NOMO-1 treated with DMSO at 0.1 percent for 48 hours (cell line): ENCODE results near the gene CYB5D1.
"Not testable (repeated sequence)": the region's sequence is repeated elsewhere in the genome, so short reads cannot be mapped to it uniquely, and the experiment has no call there.

Experiments used
- DNase-seq: peaks from one replicate; lab custom pipeline; 2025; ENCODE audit not compliant: unreplicated experiment; lab: John Stamatoyannopoulos, UW

Gene CYB5D1

DNA sequence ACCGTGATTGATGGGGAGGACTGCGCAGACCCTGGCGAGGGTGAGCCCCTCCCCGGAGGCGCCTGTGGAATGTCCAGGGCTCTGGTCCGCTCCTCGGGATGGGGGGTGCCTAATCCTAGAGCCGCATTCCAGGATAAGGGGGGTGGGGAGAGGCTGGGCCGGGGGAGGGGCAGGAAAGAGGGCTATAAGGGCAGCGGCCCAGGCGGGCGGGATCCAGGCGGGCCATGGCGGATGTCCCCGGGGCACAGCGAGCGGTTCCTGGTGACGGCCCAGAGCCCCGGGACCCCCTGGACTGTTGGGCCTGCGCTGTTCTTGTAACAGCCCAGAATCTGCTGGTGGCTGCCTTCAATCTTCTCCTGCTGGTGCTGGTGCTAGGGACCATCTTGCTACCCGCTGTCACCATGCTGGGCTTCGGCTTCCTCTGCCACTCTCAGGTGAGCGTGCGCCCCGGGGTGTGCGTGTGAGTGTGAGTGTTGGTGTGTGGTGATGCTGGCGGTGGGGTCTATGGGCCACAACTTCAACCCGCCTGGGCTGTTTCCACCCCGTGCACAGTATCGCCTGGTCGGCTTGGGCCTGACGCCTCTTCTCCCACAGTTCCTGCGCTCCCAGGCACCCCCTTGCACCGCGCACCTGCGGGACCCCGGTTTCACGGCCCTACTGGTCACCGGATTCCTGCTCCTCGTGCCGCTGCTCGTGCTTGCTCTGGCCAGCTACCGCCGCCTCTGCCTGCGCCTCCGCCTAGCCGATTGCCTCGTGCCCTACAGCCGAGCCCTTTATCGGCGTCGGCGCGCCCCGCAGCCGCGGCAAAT lies 2.7 kb upstream of the CYB5D1 start, which contains the start of gene TMEM88:
TMEM88 (plus strand) TSS at position 216 of the 809 bp plus-strand sequence; CDS start at position 225, 9 bp downstream.
- no peak for DNase-seq

DNA sequence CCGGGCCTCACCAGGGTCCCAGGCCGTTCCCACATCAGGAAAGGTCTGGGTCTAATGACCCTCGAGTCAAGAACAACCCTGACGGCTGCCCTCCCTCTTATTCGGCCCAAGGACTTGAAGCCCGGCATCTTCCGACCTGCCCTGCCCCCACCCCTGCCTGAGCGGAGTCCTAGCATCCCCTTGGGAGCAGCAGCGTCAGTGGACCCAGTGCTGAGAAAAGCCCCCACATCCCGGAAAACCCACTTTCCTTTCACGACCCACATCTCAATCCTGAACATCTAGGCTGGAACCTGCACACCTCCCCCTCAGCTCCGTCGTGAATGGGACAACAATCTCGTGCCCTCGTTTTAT lies 2.2 kb upstream of the CYB5D1 start:
- DNase-seq = no peak

DNA sequence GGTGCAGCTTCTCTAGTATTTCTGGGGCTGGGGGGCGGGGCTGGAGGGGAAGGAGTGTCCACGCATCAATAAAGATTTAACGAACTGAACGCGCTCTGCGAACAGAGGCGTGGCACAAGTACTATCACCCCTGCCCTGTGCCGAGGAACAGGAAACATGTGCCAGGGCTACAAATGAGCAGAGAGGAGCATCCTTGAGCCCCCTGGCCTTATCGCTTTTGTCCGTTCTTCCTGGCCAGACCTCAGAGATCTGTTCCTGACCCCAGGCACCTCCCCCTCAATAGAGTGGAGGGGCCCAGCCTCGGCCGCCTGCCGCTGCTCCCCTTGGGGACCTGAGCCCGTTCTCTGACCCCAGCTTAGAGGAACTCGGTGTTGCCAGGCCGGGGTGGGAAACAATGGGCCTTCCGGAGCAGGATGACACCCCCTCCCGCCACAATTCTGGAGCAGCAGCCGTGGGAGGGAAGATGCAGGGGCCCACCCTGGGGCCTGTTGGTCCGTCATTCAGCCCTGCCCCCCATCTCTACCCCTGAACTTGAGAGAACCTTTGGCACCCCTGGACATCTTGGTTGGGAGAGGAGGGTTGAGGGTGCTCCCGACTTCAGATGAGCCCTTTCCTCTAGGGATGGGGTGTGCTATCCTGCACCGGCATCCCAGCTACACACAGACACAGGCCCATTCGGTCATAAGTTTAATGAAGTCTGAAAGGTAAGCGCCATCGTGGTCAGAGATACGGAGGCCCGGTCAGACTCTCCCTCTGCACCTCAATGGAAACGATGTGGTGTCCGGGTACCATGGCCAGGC lies 1.6 kb upstream of the CYB5D1 start:
- peak; percentile 64 for DNase-seq

DNA sequence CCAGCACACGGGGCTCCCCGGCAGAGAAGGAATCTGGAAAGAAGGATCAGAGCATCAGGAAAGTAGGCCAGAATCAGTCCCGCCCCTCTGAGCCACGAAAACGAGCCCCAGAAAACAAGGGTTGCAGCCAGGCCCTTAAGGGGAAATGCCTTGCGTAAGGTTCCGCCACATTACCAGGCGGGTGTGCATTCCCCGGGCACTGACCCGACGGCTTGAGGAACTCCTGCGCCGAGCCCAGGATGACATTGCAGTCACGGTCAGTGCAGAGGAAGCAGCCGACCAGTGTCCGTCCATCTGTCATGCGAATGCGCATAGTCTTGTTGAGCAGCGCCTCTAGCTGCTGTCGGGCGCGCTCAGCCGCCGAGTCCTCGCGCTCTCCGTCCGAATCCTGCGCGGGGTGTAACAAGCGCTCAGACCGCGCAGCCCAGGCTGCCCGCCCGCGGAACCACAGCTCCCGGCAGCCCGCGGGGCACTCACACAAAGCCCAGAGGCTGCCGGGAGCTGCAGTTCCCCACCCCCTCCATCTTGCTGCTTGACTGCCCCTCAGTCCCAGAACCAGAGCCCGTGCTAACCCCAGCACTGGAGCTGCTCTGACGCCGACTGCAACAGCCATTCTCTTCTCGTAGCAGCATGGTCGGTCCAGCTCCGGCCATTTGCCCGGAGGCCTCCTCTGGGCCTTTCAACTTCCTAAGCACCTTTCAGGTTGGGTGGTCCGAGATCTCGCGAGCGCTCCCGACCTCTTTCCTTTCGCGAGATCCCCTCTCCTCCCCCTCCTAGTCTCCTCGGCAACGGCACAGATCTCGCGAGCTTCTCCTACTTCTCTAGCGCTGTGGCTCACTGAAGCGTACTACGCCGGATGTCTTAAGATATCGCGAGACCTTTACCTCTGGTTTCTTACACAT lies 741 bp upstream of the CYB5D1 start, which contains the start of gene NAA38:
NAA38 (minus strand) TSS at position 749 of the 902 bp plus-strand sequence; CDS start at position 653, 96 bp downstream.
- DNase-seq = peak; percentile 99

DNA sequence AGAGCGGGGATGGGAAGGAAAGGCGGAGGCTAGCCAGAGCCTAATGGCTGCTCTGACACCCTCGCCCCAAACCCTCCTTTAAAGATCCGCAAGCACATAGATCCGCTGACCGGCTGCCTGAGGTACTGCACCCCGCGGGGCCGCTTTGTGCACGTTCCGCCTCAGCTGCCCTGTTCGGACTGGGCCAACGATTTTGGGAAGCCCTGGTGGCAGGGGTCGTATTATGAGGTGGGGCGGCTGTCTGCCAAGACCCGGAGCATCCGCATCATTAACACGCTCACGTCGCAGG lies 663 bp downstream of the CYB5D1 start:
- DNase-seq = no peak

DNA sequence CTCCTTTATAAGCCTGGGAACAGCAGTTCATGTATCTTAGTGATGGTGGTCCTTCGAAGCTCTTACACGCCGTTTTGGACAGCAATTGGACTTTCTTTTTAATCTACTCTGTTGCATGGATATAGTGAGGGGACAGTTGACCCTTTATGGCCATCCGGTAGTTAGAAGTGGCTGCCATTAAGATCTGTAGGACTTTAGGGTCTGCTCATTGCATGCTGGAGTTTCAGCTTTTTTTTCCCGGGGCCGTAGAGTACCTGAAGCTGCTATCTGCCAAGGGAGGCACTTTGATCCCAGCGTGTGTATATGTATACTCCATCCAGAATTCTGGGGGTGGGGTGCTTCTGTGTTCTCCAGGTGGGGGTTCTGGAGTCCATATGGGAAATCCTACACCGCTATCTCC lies 1.2 kb downstream of the CYB5D1 start:
- DNase-seq = no peak

DNA sequence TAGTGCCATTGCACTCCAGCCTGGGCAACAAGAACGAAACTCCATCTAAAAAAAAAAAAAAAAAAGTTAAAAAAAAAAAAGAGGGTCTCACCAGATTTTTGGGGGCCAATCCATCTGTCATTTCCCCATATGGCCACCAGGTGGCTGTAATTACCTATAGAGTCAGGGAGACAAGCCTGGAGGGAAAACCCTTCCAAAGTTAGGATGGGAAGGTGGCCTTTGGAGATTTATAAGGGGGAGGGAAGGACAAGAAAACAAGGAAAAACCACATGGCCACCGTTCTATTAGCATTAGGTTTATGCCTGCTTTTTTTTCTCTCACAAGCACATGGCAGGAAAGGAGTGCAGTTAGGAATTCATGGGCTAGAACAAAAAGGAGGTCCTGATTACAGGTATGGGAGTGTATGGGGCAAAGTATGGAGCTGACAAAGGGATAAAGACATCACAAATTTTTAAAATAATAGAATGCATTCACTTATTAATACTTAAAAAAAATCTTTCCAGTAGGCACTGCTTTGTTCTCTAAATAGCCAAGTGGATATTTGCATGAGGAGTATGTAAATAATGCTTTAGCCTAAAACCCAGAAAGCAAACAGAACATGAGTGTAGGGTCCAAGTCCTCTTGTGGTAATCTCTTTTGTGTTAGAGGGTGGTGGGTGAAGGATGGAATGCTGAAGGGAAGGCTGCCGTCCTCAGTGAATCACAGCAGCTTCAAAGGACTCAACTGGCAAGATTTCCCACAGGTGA lies 5.1 kb downstream of the CYB5D1 start:
- DNase-seq = no peak

DNA sequence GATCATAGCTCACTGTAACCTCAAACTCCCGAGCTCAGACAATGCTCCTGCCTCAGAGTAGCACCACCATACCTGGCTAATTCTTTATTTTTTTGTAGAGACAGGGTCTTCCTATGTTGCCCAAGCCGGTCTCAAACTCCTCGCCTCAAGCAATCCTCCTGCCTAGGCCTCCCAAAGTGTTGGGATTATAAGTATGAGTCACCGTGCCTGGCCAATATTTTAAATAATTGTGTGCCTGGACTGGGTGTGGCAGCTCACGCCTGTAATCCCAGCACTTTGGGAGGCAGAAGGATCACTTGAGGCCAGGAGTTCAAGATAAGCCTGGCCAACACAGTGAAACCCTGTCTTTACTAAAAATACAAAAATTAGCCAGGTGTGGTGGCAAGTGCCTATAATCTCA lies 6.6 kb downstream of the CYB5D1 start:
- DNase-seq = not testable (repeated sequence)

DNA sequence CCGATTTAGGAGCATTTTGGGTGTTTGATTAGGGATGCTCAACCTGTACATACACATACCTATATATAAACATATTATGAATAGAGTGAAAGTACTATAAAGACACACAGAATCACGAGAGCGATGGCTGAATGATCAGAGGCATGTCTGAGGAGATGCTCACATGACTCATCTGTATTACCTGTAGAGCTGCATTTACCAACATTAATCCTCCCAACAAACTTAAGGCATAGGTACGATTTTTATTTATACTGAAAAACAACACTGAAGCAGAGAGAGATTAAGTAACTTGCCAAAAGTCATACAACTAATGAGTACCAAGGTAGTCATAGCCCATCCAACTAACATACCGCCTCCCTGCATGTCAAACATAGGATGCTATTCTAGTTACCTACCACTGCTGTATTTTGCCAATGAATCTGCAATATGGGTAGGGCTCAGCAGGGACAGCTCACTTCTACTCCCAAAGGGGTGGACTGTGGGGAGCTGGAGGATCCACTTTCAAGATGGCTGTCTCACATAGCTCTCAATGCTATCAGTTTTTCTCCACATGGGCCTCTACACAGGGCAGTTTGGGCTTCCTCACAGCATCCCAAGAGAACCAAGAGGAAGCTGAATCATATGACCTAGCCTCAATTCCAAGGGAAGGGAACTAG lies 7.3 kb downstream of the CYB5D1 start:
- DNase-seq = no peak

DNA sequence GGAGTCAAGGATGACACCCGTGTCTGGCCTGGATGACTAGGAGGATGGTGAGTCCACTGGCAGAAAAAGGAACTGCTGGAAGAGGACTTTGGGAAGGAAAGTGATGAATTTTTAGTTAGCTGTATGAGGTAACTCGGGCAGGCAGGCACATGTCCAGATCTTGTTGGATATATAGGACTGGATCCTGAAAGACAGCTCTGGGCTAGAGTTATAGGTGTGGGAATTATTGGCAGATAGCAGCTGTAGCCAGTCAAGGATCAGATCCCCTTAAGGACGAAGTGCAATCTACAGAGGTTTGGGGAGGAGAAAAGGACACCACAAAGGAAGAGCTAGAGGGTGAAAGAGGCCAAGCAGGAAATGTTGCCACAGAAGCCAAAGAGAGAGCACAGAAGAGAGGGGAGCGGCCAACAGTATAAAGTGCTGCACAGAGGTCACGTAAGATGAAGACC lies 10.1 kb downstream of the CYB5D1 start:
- peak; percentile 69 for DNase-seq

DNA sequence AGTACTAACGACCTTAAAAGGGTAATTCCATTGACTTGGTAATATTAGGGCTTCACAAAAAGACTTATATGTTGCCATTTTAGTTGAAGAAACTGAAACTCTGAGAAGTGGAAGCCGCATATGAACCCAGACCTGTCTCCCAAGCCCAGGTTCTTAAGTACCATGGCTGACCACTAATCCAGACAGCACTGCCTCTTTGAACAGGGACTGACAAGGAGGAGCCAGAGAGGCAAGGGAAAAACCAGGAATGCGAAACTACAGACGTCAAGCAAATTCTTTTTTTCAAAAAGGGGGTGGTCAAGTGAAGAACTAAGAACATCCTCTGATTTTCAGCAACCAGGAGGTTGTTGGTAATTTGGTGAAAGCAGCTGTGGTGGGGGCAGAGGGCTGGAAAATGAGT lies 15.2 kb downstream of the CYB5D1 start:
- DNase-seq = no peak

DNA sequence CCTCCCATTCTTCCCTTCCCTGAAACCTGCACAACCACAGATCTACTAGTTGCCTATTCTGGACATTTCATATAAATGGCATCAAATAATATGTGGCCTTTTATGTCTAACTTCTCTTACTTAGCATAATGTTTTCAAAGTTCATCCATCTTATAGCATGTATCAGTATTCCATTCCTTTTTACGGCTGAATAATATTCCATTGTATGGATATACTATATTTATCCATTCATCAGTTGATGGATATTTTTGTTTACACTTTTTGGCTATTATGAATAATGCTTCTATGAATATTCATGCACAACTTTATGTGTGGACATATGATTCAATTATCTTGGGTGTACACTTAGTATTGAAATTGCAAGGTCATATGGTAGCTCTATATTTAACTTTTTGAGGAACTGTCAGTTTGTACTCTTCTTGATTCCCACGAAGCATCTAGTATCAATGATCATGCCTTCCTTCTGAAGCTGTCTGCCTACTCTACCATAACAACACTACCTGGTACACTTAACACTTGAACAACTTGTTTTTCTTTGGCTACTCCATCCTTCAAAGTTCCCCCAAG lies 18.1 kb downstream of the CYB5D1 start:
- peak; percentile 56 for DNase-seq

DNA sequence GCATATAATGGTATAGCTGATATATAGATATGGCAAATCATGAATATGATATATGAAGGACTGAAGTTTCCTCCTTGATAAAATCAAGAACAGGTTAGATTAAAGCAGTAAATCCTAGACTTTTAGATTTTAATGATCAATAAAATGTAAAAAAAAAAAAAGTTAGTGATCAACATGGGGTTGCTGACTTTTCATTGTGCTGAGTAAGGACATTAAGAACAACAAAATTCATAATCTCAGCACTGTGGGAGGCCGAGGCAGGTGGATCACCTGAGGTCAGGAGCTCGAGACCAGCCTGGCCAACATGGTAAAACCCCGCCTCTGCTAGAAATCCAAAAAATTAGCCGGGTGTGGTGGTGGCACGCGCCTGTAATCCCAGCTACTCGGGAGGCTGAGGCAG lies 20.4 kb downstream of the CYB5D1 start:
- no peak for DNase-seq

DNA sequence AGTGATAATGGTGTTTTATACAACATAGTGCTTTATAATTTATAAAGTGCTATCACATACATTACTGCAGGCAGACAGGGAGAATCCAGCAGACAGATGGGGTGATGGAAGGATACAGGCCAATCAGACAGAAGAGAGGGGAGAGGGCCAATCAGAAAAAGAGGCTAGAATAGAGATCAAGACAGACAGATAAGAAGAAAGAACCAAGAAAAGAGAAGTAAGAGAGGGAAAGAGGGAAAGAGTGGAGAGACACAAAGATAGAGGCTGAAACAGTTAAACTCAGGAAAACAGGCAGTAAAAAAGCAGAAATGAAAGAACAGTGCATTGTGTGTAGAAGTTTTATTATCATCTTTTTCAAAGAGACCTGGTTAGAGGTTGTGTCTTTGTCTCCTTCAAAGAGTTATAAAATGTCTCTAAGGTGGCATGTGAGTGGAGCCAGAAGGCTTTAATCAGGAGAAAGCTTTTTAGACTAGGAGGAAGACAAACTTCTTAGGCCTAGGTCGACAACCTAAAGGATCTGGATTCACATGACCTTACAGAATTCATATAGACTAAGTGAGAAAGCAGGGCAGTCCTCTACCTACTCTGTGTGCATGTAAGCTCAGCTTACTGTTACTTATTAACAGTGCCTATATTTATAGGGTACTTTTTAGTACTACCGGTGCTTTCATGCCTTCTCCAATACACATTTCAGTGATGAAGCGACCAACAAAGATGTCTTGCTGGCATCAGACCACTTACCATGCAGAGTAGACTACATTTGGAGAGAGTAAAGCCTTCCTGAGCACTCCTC lies 22.5 kb downstream of the CYB5D1 start:
- peak; percentile 61 for DNase-seq

DNA sequence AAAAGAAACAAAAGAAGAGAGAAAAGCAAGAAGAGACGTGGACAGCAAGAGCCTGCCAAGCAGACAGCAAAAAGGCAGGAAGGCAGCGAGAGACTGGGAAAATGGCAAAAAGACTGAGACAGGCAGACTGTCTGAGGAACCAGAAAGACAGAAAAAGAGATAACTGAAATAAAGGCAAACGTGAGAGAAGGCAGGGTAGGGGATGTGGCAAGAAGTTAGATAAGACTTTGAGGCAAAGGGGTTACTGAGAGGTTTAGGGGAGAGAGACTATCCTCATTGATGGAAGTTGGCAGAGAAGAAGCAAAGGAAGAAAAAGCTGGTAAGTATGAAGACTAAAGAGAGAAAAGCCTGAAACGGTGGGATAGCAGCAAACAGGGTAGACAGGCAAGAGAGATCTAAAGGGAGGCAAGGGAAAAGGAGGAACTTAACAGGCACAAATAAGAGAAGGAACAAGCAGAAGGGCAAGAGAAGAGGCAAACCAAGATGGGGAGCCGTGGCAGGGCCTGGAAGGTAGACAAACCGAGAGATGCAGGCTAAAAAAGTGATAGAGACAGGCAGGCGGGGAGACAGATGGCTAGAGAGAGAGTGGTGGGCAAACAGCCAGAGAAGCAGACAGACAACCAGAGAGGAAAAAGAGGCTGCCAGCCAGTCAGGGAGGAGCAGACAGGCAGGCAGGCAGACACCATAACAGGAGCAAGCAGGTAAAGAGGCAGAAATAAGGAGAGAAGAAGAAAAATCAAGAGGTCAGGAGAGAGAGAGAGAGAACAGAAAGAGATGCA lies 23.7 kb downstream of the CYB5D1 start:
- peak; percentile 28 for DNase-seq

DNA sequence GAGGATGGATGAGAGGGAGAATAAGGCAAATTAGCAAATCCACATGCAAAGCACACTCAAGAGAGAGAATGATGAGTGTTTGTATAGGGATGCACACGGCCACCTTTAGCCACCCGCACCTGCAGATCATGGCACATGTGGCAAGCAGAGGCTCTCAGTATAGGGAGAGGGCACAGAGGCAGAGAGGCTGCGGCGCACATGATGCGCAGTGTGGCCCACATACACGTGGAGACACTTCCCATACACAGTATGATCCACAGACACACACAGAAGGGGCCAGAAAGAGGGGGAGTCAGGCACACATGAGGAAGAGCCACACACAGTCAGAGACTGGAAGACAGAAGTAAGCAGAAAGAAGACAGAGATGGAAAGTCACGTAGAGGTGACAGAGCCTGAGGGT lies 24.3 kb downstream of the CYB5D1 start:
- no peak for DNase-seq

DNA sequence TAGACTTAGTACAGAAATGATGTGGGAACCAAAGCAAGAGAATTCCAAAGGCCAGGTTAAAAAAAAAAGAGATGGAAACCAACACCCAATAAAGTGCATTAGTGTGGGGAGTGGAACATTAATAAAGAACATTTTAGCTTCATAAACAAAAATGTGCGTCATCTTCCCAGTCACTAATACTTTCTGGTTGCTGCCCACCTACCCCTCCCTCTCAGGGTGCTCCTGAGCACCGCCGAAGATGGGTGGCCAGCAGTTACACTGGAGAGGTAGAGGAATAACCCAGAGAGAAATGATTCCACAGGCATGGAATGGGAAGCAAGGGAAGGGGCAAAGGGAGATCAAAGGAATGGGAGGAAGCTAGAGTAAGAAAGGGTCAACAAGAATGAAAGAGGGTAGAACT lies 24.8 kb downstream of the CYB5D1 start:
- no peak for DNase-seq

DNA sequence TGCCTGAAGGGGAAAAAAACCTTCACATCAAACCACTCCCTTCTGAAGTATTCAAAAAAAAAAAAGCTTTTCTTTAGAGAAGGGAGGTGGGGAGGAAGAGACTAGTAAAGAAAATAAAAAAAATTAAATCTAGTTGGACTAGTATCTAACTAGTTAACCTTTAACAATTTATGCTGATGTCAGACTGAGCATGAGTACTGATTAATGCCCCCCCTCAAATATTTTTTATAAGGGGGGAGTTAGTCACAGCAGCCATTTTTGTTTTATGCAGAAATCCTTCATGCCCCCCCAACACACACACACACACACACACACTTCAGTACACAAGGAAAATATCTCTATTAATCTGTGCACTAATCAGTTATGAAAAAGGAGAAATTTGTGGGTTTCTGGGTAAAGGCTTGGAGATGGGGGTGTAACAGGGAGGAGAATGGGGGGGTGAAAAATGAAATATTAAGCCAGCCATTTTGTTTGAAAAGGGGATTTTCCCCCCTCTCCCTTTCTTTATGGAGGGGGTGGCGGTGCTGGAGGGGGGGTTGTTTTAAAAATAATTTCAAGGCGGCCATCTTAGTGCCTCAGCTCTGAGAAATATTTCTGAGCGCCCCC lies 26.1 kb downstream of the CYB5D1 start:
- DNase-seq = no peak
